ENCODE measurements around the gene PIK3C3. TPM values are rescaled to one million over a fixed set of nuclear protein-coding genes. Genes with fewer than 3 reads are reported as not detected.

Gene PIK3C3
- total and polyA plus RNA-seq, 2 of the 8 experiments (the other 6 are each of a cell fraction or from before 2014, with no cell fraction given) = 15.3 to 47.4 TPM

DNA sequence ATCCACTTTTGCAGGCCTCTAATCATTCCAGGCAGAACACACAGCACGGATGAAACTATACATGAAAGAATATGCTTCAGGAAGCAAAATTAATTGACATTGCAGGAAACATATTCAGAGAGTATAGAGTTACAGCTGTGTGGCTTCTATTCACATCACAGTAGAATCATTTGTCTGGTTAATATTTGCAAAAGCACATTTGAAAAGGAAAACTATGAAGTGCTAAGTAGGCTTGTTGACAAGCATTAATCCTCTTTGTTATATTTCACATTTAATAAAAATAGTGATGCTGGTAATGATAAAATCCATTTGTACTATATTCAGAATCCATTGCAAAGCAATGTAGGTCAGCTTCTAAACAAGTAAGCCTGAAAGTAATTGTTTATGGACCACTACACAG lies 32.2 kb upstream of the PIK3C3 start:
- no peak overlapping the region for H2AFZ ChIP-seq (ENCODE audit: low read length)
- H2BK12ac ChIP-seq (ENCODE audit: low read depth, low read length) = no peak overlapping the region
- H3K9me3 ChIP-seq (ENCODE audit: insufficient read depth in 2 of 2, low read depth in 1 of 2, low read length in 1 of 2) = no peaks in the 10 kb centered on the region
- DNase-seq (ENCODE audit: low read depth in 1 of 2, low spot score in 2 of 2) (no peak), FAIRE-seq (no peak)
- no peak overlapping the region for H3K18ac ChIP-seq (ENCODE audit: extremely low read depth, low read length)
- TF ChIP-seq TBP (IDR thresholded peaks at IDR 0.05; ENCODE audit: low read depth, low read length) = no peak
- TF ChIP-seq CREB1 (IDR thresholded peaks at IDR 0.05) = no peak
- TF ChIP-seq ATF3 (IDR thresholded peaks at IDR 0.05; ENCODE audit: insufficient read depth, low read depth, low read length) = no peak
- TF ChIP-seq GABPA (IDR thresholded peaks at IDR 0.05; ENCODE audit: borderline replicate concordance, insufficient read depth, low read length) = no peak
- TF ChIP-seq ATF2 (IDR thresholded peaks at IDR 0.05; ENCODE audit: low read length) = no peak
- no peak for TF ChIP-seq SRF (IDR thresholded peaks at IDR 0.05; ENCODE audit: low read depth, low read length)
- TF ChIP-seq, protein P1, sequence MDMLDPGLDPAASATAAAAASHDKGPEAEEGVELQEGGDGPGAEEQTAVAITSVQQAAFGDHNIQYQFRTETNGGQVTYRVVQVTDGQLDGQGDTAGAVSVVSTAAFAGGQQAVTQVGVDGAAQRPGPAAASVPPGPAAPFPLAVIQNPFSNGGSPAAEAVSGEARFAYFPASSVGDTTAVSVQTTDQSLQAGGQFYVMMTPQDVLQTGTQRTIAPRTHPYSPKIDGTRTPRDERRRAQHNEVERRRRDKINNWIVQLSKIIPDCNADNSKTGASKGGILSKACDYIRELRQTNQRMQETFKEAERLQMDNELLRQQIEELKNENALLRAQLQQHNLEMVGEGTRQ (IDR thresholded peaks at IDR 0.05; ENCODE audit: low read length) = no peak
- no peak for TF ChIP-seq NANOG (IDR thresholded peaks at IDR 0.05; ENCODE audit: insufficient read depth, low read depth, low read length, poor library complexity, severe bottlenecking)
- no peak for TF ChIP-seq CTBP2 (IDR thresholded peaks at IDR 0.05; ENCODE audit: borderline replicate concordance, insufficient read depth, insufficient read length, low read length)
- no peak for TF ChIP-seq POU5F1 (IDR thresholded peaks at IDR 0.05; ENCODE audit: low read depth, low read length)
- no peak for TF ChIP-seq CBX5 (IDR thresholded peaks at IDR 0.05; ENCODE audit: low read depth, low read length)
- H3K79me1 ChIP-seq (ENCODE audit: low read depth, low read length) = no peaks in the 10 kb centered on the region
- no peak overlapping the region for H3K23ac ChIP-seq (ENCODE audit: insufficient read length)
- POLR2A ChIA-PET (ENCODE audit: partially characterized antibody) = no interaction called here
- no peaks in the 10 kb centered on the region for H3K79me2 ChIP-seq (ENCODE audit: control insufficient read depth in 1 of 2, insufficient read depth in 2 of 2, low read length in 2 of 2)
- no peak overlapping the region for H3K9ac ChIP-seq (replicated peaks in 1 of 4; ENCODE audit: extremely low read depth in 1 of 4, low read depth in 3 of 4, low read length in 3 of 4)
- H2BK20ac ChIP-seq (ENCODE audit: low read length) = no peak overlapping the region
- no peaks in the 10 kb centered on the region for H3K4me1 ChIP-seq (replicated peaks in 1 of 4; ENCODE audit: control insufficient read depth in 3 of 4, insufficient read depth in 4 of 4, low read length in 3 of 4)
- WGBS, 2 experiments (ENCODE audit: extremely low coverage in 1 of 2, insufficient coverage in 1 of 2, insufficient read length in 1 of 2, insufficient replicate concordance in 2 of 2, low coverage in 1 of 2, low lambda C conversion rate in 2 of 2, missing lambda C conversion rate in 1 of 2) = 88% methylated on average over 1 of the region's 1 CpG; no CpG with 5 or more reads in 1 of the 2 experiments
- no peak overlapping the region for H2BK120ac ChIP-seq (replicated peaks; ENCODE audit: low read depth, low read length)
- no peaks in the 10 kb centered on the region for H3K23me2 ChIP-seq (ENCODE audit: low read depth, low read length)
- no peak overlapping the region for H4K8ac ChIP-seq (ENCODE audit: extremely low read depth, insufficient read depth, low read length)
- no peak overlapping the region for H2BK15ac ChIP-seq (ENCODE audit: low read length)
- H2BK5ac ChIP-seq (ENCODE audit: low read depth, low read length) = no peak overlapping the region
- H3K36me3 ChIP-seq (ENCODE audit: control insufficient read depth in 2 of 4, insufficient read depth in 4 of 4, low read length in 3 of 4) = no peaks in the 10 kb centered on the region
- no peak overlapping the region for H3K27ac ChIP-seq (ENCODE audit: low read depth, low read length)
- no peak overlapping the region for H3K4me3 ChIP-seq (ENCODE audit: extremely low read depth in 1 of 4, insufficient read depth in 2 of 4, low read depth in 3 of 4, low read length in 4 of 4)
- H3K4ac ChIP-seq (replicated peaks; ENCODE audit: insufficient read length, low read depth, low read length) = no peak overlapping the region
- H4K20me1 ChIP-seq (replicated peaks in 1 of 2; ENCODE audit: control insufficient read depth in 1 of 2, insufficient read depth in 2 of 2, low read length in 2 of 2) = no peaks in the 10 kb centered on the region
- no peak overlapping the region for H3K4me2 ChIP-seq (ENCODE audit: insufficient read depth in 1 of 2, low read depth in 2 of 2, low read length in 2 of 2)
- H4K91ac ChIP-seq (replicated peaks; ENCODE audit: insufficient read length, low read length) = no peak overlapping the region
- no peak overlapping the region for H3K56ac ChIP-seq (replicated peaks; ENCODE audit: insufficient read length, low read depth, low read length)
- CTCF ChIA-PET (ENCODE audit: partially characterized antibody) = interaction anchor here (0.9 kb wide), 1 partner anchor 10 kb away, joined by 3 read pairs; no protein-coding TSS in a partner anchor
- no peak overlapping the region for H4K5ac ChIP-seq (ENCODE audit: insufficient read length, low read depth, low read length)
- H3K27me3 ChIP-seq (replicated peaks in 1 of 4; ENCODE audit: control insufficient read depth in 3 of 4, extremely low read depth in 1 of 4, insufficient read depth in 3 of 4, low read length in 3 of 4) = no peaks in the 10 kb centered on the region
- H3K14ac ChIP-seq (ENCODE audit: insufficient read length) = no peak overlapping the region
- H2AK5ac ChIP-seq (ENCODE audit: low read depth, low read length) = no peak overlapping the region
